PC-3 (cell line): Measurements from ENCODE around the gene STARD6.
"Not testable (repeated sequence)": the region's sequence is repeated elsewhere in the genome, so short reads cannot be mapped to it uniquely, and the experiment has no call there.

Source experiments
- EZH2 ChIP-seq: fragments of 300-600 bp; sonication (generic); IDR thresholded peaks from one replicate; pipeline ENCODE4 v1.6.1; 2017; ENCODE audit warnings: antibody characterized with exemption, mild to moderate bottlenecking, low read length; ENCODE audit not compliant: unreplicated experiment
- TF ChIP-seq, protein P1 (sequence below): fragments of 300-600 bp; sonication (generic); conservative IDR thresholded peaks from 2 replicates; pipeline ENCODE4 v1.5.1; 2017; ENCODE audit warnings: antibody characterized with exemption, low read depth, mild to moderate bottlenecking, low read length

DNA sequence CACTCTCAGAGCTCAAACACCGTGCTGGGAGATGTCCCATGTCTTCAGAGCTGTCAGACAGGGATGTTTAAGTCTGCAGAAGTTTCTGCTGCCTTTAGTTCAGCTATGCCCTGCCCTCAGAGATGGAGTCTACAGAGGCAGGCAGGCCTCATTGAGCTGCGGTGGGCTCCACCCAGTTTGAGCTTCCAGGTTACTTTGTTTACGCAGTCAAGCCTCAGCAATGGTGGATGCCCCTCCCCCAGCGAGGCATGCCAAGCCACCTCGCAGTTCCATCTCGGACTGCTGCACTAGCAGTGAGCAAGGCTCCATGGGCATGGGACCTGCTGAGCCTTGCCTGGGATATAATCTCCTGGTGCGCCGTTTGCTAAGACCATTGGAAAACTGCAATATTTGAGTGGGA is 48.1 kb downstream of the STARD6 start:
- TF ChIP-seq, protein P1, sequence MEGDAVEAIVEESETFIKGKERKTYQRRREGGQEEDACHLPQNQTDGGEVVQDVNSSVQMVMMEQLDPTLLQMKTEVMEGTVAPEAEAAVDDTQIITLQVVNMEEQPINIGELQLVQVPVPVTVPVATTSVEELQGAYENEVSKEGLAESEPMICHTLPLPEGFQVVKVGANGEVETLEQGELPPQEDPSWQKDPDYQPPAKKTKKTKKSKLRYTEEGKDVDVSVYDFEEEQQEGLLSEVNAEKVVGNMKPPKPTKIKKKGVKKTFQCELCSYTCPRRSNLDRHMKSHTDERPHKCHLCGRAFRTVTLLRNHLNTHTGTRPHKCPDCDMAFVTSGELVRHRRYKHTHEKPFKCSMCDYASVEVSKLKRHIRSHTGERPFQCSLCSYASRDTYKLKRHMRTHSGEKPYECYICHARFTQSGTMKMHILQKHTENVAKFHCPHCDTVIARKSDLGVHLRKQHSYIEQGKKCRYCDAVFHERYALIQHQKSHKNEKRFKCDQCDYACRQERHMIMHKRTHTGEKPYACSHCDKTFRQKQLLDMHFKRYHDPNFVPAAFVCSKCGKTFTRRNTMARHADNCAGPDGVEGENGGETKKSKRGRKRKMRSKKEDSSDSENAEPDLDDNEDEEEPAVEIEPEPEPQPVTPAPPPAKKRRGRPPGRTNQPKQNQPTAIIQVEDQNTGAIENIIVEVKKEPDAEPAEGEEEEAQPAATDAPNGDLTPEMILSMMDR: not testable (repeated sequence)
- TF ChIP-seq EZH2: not testable (repeated sequence)
